IMR-90 (cell line): ENCODE results near the gene OPCML.

Source experiments
- CHD1 ChIP-seq: IDR thresholded peaks from 2 replicates; pipeline ENCODE4 v1.6.1; 2012; ENCODE audit warnings: low read depth, low read length, improper control_type of control experiment
- RAD21 ChIP-seq: IDR thresholded peaks from 2 replicates; pipeline ENCODE4 v1.6.1; 2012; ENCODE audit warnings: low read length, improper control_type of control experiment
- TF ChIP-seq, protein P1 (sequence below): conservative IDR thresholded peaks from 2 replicates; pipeline ENCODE4 v1.5.1; 2012; ENCODE audit warnings: mild to moderate bottlenecking, low read depth, low read length, improper control_type of control experiment

DNA sequence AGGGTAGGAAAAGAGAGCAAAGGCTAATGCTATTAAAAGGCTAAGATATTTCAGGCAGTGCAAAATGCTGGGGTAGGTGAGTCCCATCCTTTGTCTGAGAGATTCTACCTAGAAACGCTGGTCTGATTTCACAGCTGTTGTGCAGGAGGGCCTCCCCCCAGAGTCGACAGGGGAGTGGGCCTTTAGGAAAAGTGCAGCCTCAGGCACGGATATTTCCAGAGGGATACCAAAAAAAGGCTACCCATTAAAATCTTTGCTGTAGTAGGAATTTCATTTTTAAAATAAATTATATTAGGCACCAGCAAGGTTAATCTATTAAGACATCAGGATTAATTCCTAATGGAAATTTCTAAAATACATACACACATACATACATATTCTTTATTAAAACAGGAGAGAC, 280.5 kb downstream of the OPCML start:
- TF ChIP-seq, protein P1, sequence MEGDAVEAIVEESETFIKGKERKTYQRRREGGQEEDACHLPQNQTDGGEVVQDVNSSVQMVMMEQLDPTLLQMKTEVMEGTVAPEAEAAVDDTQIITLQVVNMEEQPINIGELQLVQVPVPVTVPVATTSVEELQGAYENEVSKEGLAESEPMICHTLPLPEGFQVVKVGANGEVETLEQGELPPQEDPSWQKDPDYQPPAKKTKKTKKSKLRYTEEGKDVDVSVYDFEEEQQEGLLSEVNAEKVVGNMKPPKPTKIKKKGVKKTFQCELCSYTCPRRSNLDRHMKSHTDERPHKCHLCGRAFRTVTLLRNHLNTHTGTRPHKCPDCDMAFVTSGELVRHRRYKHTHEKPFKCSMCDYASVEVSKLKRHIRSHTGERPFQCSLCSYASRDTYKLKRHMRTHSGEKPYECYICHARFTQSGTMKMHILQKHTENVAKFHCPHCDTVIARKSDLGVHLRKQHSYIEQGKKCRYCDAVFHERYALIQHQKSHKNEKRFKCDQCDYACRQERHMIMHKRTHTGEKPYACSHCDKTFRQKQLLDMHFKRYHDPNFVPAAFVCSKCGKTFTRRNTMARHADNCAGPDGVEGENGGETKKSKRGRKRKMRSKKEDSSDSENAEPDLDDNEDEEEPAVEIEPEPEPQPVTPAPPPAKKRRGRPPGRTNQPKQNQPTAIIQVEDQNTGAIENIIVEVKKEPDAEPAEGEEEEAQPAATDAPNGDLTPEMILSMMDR, result no peak
- TF ChIP-seq RAD21 (no peak), CHD1 (no peak)
